ENCODE results near the gene BRD7.

GRCh38 chr16:50390371-50390771 is 21.6 kb upstream of the BRD7 start:
- TF ChIP-seq CTCF (IDR thresholded peaks at IDR 0.05; ENCODE audit: insufficient read depth, low read length, poor library complexity, severe bottlenecking): no peak
- no peak for TF ChIP-seq EZH2phosphoT487 (conservative IDR thresholded peaks at IDR 0.05; ENCODE audit: low read length)
